ENCODE results near the gene IRF3.

Gene IRF3

DNA sequence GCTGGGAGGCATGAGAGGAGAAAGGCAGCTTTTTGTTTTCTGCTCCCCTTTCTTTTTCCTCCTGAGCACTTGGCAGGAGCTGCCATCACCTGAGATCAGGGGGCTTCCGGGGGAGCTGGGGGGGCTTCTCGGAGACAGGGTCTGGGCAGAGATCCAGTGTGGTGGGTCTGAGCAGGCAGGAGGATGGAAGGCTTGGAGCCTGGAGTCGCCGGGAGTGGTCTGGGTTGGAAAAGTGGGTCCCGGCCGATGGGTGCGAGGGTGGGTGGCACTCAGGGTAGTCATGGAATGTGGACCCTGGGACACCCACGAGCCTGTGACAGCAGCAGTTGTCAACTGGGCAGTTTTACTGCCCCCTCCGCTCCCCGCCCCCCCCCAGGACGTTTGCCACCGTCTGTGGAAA is 21.5 kb upstream of the IRF3 start:
- no peak for DNase-seq (ENCODE audit: low spot score)

DNA sequence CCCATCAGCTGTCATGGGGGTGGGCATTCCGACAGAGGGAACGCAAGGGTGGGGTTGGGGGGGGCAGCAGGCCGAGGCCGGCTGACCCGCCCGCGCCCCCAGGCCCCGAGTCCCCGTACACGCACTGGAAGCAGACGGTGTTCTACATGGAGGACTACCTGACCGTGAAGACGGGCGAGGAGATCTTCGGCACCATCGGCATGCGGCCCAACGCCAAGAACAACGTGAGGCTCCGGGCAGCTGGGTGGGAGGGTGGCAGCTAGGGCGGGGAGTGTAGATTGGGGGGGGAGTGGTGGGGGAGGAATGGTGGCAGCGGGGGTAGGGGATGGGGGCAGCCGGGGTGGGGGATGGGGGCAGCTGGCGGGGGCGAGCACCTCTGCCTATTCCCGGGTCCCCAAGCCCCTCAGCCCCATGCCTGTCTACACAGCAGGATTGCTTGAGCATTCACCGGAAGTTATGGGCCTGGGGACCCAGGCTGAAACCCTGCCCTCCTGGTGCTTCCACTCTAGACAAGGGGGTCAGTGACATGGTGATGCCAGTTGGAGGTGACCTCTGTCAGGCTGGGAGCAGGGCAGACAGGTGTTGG is 20.9 kb upstream of the IRF3 start:
- no peak for DNase-seq (ENCODE audit: low spot score)

- no peak for DNase-seq (ENCODE audit: low spot score)
Observed at GRCh38 chr19:49685845-49686332, 20.2 kb upstream of the IRF3 start.

- no peak for DNase-seq (ENCODE audit: low spot score)
Observed at GRCh38 chr19:49684983-49685553, 19.4 kb upstream of the IRF3 start.

GRCh38 chr19:49684251-49684982 is 18.8 kb upstream of the IRF3 start:
- peak; percentile 53 for DNase-seq (ENCODE audit: low spot score)

DNA sequence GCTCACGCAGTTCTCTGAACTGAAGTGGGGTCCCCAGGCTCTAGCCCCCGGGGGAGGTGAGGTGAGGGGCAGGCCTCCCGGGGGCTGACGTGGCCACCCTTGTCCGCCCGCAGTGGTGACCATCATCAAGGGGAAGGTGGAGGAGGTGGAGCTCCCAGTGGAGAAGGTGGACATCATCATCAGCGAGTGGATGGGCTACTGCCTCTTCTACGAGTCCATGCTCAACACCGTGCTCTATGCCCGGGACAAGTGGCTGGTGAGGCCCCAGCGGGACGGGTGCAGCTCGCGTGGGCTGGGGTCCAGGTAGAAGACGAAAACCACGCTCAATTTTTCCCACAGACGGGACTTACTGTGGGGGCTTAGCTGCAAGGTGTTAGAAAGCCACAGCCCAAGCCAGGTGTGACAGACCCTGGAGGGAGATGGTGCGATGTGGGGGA is 18.2 kb upstream of the IRF3 start:
- DNase-seq (ENCODE audit: low spot score) = no peak

DNA sequence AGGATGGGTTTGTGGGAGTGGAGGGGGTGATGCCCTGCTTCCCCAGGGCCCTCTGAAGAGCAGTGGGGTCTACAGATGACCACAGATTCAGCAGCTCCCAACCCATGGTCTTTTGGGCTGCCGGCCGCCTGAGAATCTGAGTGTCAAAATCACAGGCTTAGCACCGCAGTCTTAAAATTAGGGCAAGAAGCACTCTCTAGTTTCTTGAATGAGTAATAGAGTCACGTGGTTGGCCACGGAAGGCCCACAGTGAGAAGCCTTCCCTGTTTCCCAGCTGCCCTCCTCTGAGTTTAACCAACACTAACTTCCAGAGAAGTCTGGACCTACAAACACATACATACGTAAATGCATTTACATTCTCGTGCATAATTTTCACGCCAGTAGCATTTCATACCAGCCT is 16.6 kb upstream of the IRF3 start:
- no peak for DNase-seq (ENCODE audit: low spot score)

DNA sequence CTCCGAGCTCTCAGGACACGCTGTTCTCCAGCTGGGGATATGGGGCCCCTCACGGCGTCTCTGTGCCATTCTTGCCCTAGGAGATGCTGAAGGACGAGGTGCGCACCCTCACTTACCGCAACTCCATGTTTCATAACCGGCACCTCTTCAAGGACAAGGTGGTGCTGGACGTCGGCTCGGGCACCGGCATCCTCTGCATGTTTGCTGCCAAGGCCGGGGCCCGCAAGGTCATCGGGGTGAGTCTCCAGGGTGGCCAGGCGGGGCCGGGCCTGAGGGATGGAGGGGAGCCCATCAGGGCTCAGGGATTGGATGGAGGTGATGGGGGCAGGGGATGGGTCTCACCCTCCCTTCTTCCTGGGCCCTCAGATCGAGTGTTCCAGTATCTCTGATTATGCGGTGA is 16.2 kb upstream of the IRF3 start:
- no peak for DNase-seq (ENCODE audit: low spot score)

DNA sequence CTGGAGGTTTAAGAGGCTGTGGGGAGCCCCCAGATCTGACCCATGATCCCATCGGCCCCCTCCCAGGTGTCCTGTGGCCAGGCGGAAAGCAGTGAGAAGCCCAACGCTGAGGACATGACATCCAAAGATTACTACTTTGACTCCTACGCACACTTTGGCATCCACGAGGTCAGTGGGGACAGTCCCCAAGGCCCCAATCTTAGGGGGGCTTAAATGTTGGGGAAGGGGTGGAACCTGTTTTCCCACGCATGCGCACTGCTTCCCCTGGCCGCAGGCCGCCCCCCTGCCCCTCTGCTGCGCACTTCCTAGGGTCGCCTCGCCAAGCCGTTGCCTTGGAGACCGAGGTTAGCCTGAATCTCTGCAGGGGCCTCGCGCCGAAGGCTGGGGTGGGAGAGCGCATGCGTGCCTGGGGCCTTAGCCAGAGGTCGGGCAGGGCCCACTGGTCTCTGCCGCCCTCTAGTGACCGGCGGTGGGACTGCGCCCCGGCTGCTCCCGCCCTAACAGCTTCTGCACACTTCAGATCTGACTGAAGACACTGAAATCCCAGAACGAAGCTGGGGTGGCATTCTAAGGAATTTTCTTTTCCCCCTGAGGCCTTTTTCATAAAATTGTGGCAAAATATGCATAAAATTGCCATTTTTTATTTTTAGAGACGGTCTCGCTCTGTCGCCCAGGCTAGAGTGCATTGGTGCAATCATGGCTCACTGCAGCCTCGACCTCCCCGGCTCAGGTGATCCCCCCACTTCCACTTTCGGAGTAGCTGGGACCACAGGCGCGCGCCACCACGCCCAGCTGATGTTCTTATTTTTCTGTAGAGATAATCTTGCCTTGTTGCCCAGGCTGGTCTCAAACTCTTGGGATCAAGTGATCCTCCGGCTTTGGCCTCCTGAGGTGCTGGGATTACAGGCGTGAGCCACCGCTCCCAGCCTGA is 15.0 kb upstream of the IRF3 start:
- DNase-seq (ENCODE audit: low spot score) = peak; percentile 94

GRCh38 chr19:49679771-49680413 is 14.2 kb upstream of the IRF3 start:
- DNase-seq (ENCODE audit: low spot score) = no peak

DNA sequence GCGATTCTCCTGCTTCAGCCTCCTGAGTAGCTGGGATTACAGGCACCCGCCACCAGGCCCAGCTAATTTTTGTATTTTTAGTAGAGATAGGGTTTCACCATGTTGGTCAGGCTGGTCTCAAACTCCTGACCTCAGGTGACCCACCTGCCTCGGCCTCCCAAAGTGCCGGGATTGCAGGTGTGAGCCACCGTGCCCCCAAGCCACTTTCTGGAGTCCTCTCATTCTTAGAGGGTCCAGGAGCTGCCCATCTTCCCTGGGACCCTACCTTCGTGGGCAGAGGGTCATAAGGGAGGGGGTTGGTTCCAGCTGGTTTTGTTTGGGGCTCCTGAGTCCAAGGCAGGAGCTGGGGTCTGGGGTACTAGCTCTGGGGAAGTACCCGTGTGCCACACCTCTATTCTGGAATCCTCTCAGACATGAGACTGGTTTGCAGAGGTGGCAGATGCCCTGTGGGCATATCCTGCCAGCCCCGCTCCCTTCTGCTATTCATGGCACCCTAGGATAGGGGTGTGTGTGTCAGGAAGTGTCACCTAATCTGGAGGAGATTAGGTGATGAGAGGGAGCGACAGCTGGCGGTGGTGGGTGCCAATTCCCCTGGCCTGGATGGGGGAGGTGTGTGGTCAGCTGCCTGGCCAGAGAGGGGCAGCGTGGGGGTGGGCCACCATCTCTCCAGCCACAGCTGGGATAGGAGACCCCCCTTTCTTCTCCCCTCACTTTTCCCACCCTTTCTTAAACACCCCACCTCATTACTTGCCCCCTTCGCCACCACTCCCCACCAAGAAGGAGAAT is 13.5 kb upstream of the IRF3 start:
- DNase-seq (ENCODE audit: low spot score) = no peak

DNA sequence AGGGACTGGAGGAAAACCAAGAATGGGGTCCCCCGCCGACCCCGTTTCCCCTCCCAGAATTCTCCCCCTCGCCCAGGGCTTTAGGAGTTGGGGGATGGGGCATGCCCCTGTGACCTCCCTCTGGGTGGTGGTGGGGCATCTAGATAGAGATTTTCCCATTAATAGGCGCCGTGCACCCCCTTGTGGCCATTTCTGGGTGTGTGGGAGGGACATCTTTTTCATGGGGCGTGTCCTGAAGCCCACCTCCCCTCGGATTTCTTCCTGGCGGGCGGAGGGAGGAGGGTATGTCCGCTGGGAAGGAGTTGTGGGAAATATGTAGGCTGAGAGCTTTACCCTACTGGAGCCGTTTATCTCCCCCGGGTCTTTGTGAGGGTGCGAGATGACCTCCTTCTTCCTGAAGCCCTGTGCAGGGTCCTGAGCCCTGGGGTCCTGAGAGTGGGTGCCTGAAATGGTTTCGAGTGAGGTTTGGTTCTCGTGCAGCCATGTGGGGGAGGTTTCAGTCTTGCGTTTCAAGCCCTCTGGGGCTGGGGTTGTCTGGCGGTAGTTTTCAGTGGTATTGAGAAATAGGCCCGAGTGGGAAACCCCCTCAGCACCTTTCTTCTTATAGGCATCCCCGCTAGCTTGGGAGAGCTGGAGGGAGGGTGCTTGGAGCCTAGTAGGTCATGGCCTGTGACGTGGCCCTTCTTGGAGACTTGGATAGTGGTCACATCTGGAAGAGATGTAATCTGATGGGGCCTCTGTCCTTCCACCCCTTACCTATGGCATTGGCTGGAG is 12.4 kb upstream of the IRF3 start:
- peak; percentile 75 for DNase-seq (ENCODE audit: low spot score)

- peak; percentile 74 for DNase-seq (ENCODE audit: low spot score)
Observed at GRCh38 chr19:49677231-49677900, 11.7 kb upstream of the IRF3 start, which contains the start of gene PRMT1. Gene PRMT1 (plus strand): TSS chr19:49677271. CDS start chr19:49677281, 10 bp downstream.

DNA sequence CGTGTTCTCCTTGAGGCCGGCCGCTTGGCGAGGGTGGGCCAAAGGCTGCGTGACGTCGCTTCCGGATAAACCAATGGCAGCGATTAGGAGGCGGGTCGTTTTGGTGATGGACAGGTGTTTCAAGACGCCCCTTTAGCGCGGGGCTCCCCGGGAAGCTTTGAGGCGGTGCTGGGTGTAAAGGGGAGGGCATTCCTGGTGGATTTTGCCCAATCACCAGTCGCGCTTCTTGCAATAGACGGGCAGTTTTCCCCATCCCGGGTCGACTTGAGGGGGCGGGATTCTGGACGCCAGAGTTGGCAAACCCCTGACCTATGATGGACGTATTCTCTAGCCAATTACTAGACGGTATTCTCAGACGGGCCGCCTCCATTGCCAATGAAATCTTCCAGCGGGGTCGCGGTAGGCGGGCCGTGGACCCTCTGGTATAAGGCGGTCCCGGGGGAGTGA is 11.2 kb upstream of the IRF3 start:
- peak; percentile 97 for DNase-seq (ENCODE audit: low spot score)

DNA sequence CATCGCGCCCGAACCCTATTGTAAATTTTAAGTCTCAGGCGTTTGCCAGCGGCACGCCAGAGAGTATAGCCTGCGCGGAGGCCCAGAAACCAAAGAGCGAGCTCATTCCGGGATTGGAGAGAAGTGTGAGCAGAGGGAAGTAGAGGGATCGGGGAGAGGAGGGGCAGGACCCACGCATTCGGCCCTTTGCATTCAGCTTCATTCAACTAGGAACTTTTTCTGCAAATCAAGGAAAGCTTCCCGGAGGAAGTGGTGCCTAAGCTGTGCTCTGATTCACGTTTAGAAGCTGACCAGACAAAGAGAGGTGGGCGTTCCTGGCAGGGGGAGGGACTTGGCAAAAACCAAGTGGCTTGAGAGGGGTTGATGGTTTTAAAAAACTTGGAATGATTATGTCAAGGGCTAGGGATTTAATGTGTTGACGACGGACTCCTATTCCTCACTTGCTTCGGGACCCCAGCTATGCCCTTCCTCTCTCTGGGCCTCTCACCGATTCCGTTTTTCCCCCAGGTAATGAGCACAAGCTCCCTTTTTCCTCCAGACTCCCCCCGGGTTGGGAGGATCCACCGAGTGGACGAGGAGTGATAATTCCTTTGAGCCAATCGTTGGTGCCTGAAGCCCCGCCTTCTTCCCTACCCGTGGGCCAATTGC is 10.6 kb upstream of the IRF3 start:
- peak; percentile 77 for DNase-seq (ENCODE audit: low spot score)

DNA sequence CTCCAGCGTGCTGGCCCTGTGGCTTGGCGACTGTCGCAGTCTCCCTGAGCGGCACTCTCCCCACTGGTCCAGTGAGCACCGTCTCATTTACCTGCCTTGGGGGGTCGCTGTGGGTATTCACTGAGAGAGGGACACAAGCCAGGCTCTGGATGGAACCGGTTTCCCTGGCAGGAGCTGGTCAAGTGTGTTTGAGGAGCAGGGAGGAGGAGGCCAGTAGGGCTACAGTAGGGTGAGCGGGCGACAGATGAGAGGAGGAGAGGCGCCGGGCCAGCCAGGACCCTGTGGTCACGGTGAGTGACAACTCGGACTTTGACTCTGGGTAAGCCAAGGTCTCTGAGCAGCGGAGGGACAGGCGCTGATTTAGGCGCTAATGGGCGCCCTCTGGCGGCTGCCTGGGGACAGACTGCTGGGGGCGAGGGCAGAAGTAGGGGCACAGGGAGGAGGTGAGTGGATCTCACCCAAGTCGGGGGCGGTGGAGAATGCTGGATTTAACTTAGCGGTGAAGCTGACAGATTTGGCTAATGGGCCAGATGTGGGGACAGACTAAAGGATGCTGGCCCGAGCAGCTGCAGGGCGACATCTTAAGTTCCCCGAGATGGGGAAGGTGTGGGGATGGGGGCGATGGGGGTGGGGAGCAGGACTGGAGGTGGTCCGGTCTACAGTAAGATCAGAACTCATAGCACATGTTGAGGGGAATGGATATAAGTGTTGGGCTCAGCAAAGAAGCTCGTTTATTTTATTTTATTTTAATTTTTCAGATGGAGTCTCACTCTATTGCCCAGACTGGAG is 6.7 kb upstream of the IRF3 start:
- peak; percentile 88 for DNase-seq (ENCODE audit: low spot score)

GRCh38 chr19:49669516-49669915 is 3.9 kb upstream of the IRF3 start:
- DNase-seq (ENCODE audit: low spot score) = no peak

- no peak for DNase-seq (ENCODE audit: low spot score)
Observed at GRCh38 chr19:49667473-49667872, 1.8 kb upstream of the IRF3 start.
